Central memory CD8-positive, alpha-beta T cell (primary cell): ENCODE data around the gene YEATS2.
"Not testable (repeated sequence)": the region's sequence is repeated elsewhere in the genome, so short reads cannot be mapped to it uniquely, and the experiment has no call there.

Experiments used
- ATAC-seq: fragments of 150-1000 bp; cut with Tn5 transposase; replicated peaks from 2 replicates; pipeline ENCODE4 v1.10.0; 2022; ENCODE audit warnings: mild to moderate bottlenecking, moderate FRiP score, moderate number of reproducible peaks; ENCODE audit not compliant: poor library complexity, severe bottlenecking; ENCODE audit errors: extremely low read depth
- DNase-seq, 2 donors: peaks; one replicate each; pipeline ENCODE4 v3.0.0; 2021; ENCODE audit warnings: low spot score in 2 of 2
- H3K27ac Mint-ChIP-seq: one replicate; pipeline ENCODE4 v1.8.0; 2022; ENCODE audit warnings: low read depth, mild to moderate bottlenecking, moderate library complexity, mixed read lengths
- H3K27me3 Mint-ChIP-seq: one replicate; pipeline ENCODE4 v1.8.0; 2022; ENCODE audit warnings: mixed read lengths
- H3K36me3 Mint-ChIP-seq: one replicate; pipeline ENCODE4 v1.8.0; 2022; ENCODE audit warnings: mild to moderate bottlenecking, moderate library complexity, mixed read lengths; ENCODE audit not compliant: insufficient read depth
- H3K4me1 Mint-ChIP-seq: one replicate; pipeline ENCODE4 v1.8.0; 2022; ENCODE audit warnings: mixed read lengths
- H3K4me3 Mint-ChIP-seq: one replicate; pipeline ENCODE4 v1.8.0; 2022; ENCODE audit warnings: mild to moderate bottlenecking, moderate library complexity, mixed read lengths
- H3K9me3 Mint-ChIP-seq: one replicate; pipeline ENCODE4 v1.8.0; 2022; ENCODE audit warnings: mixed read lengths

Gene YEATS2

DNA sequence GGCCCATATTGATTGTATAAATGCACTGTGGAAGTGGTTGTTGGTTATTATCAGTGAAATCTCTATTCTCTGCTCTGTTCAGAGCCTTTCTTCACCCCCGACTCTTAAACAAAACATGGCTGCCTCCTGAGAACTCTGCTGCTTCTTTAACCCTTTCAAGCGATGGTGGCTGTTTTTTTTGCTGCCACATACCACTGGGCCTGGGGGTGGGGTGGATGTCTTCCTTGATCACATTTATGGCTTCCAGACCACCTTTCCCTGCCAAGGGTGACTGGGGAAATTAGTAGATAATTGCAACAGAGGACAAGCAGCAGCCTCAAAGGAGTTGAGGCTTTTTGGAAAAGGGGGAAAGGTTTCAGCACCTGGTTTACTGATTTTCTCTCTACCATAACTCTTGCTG lies 32.8 kb downstream of the YEATS2 start:
- peaks cover 50% of the 10 kb centered on the region for H3K36me3 Mint-ChIP-seq
- no peaks in the 10 kb centered on the region for H3K9me3 Mint-ChIP-seq
- no peak overlapping the region for H3K4me3 Mint-ChIP-seq
- H3K27ac Mint-ChIP-seq, result no peak overlapping the region
- ATAC-seq, result no peak
- H3K4me1 Mint-ChIP-seq, result no peaks in the 10 kb centered on the region
- no peaks in the 10 kb centered on the region for H3K27me3 Mint-ChIP-seq
- DNase-seq, result no peak

DNA sequence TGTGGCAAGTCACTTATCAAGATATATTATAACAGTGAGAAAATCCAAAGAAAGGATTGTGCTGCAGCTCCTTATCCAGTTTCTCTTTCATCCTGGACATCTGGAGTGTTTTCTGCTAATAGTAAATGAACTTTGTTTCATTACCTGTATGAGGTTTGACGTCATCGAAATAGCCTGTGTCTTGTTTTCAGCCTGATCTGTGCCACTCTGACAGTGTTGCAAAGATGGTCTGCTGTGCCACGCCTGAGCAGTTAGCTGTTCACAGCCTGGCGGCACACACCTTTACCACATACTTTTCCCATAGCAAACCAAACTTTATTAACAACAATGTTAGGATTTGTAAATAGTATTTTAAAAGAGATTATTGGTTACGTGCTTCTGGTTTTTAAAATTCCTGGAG lies 34.0 kb downstream of the YEATS2 start:
- no peaks in the 10 kb centered on the region for H3K27me3 Mint-ChIP-seq
- ATAC-seq (no peak), DNase-seq (no peak)
- no peaks in the 10 kb centered on the region for H3K4me1 Mint-ChIP-seq
- peaks cover 48% of the 10 kb centered on the region for H3K36me3 Mint-ChIP-seq
- H3K9me3 Mint-ChIP-seq, result no peaks in the 10 kb centered on the region
- no peak overlapping the region for H3K4me3 Mint-ChIP-seq
- H3K27ac Mint-ChIP-seq, result no peak overlapping the region

DNA sequence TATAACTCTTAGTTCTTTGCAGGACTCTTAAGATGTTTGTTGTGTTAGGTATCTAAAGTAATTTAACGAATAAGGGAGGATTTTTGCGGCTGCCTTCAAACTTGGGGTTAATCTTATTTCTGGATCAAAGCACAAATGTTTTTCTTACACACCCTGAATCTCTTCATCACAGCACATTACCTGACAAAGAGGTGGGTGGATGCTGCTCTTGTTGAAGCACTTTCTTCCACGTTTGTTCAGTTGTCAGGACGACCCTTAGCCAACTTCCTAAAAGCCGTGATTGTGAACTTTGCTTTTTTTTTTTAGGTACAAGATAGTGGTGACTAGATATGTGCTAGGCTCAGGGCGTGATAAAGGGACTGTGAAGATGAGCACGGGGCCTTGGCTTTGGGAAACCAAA lies 36.0 kb downstream of the YEATS2 start:
- H3K4me1 Mint-ChIP-seq, result no peaks in the 10 kb centered on the region
- DNase-seq (no peak), ATAC-seq (no peak)
- H3K27me3 Mint-ChIP-seq, result no peaks in the 10 kb centered on the region
- H3K4me3 Mint-ChIP-seq, result no peak overlapping the region
- no peak overlapping the region for H3K27ac Mint-ChIP-seq
- no peaks in the 10 kb centered on the region for H3K9me3 Mint-ChIP-seq
- H3K36me3 Mint-ChIP-seq, result peaks cover 44% of the 10 kb centered on the region

DNA sequence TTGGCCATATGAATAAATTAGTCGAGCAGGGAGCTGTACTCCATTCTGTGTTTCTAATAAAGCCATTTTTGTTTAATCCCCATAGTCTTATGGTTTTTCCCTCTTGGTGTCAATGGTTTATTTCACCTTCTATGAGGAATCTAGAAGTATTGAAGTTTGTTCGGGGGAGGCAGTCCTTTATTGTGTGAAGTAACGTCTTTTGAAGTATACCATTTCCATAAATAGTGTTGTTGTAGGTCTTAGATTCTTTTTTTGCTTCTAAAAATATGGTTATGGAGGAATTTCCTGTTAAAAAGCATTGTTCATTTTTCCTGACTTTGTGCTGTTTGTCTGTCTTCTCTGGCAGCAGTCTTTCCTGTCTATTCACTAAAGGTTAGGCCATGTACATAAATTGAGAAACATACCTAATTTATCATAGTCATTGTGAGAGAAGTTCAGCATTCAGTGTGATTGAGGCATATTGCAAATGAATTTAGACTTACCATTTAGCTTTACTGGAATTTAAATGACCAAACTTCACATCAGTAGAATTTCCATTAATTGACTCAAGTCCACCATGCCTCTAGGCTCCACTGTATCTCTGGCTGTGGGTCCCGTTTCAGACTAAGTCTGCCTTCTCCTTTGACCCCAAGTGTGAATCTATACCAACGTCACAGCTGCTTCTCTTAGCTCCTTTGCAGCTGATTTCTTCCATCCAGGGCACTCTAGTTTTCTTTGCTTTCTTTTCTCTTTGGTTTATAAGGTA lies 37.3 kb downstream of the YEATS2 start:
- no peak overlapping the region for H3K4me3 Mint-ChIP-seq
- peaks cover 35% of the 10 kb centered on the region for H3K36me3 Mint-ChIP-seq
- H3K27ac Mint-ChIP-seq, result no peak overlapping the region
- ATAC-seq, result no peak
- no peaks in the 10 kb centered on the region for H3K9me3 Mint-ChIP-seq
- H3K4me1 Mint-ChIP-seq, result no peaks in the 10 kb centered on the region
- DNase-seq, result no peak
- H3K27me3 Mint-ChIP-seq, result no peaks in the 10 kb centered on the region

DNA sequence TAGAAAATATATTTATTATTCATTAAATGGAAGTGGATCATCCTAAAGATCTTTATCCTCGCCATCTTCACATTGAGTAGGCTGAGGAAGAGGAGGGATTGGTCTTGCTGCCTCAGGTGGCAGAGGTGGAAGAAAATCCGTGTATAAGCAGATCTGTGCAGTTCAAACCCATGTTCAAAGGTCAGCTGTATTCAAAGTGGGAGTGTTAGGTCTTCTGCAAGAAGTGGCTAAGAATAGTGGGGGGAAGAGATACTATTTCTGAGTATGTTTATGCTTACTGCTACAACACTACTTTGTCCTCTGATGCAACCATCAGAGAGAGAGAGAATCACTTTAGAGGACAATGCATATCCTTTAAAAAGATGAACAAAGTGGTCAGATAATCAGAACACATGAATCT lies 39.5 kb downstream of the YEATS2 start:
- H3K9me3 Mint-ChIP-seq, result no peaks in the 10 kb centered on the region
- ATAC-seq (no peak), DNase-seq (no peak)
- H3K4me3 Mint-ChIP-seq, result no peak overlapping the region
- peaks cover 23% of the 10 kb centered on the region for H3K36me3 Mint-ChIP-seq
- H3K4me1 Mint-ChIP-seq, result no peaks in the 10 kb centered on the region
- H3K27me3 Mint-ChIP-seq, result no peaks in the 10 kb centered on the region
- no peak overlapping the region for H3K27ac Mint-ChIP-seq

DNA sequence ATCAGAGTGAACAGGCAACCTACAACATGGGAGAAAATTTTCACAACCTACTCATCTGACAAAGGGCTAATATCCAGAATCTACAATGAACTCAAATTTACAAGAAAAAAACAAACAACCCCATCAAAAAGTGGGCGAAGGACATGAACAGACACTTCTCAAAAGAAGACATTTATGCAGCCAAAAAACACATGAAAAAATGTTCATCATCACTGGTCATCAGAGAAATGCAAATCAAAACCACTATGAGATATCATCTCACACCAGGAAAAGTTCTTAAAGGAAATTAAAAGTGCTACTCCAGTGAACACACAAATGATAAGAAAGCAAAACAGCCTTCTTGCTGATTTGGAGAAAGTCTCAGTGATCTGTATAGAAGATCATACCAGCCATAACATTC lies 42.6 kb downstream of the YEATS2 start:
- not testable (repeated sequence) for H3K9me3 Mint-ChIP-seq

DNA sequence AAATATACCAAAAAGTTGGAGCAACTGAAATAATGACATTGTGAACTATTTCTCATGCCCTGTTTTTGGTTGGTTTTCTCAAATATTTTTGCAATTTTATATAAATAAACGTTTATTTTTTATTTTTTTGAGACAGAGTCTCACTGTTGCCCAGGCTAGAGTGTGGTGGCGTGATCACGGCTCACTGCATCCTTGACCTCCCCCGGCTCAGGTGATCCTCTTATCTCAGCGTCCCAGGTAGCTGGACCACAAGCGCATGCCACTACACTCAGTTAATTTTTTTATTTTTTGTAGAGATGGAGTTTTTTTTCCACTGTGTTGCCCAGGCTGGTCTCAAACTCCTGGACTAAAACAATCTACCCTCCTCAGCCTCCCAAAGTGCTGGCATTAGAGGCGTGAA lies 45.6 kb downstream of the YEATS2 start:
- DNase-seq, result no peak
- H3K27me3 Mint-ChIP-seq, result no peaks in the 10 kb centered on the region
- no peaks in the 10 kb centered on the region for H3K9me3 Mint-ChIP-seq
- no peaks in the 10 kb centered on the region for H3K4me1 Mint-ChIP-seq
- H3K4me3 Mint-ChIP-seq, result no peak overlapping the region
- peaks cover 7% of the 10 kb centered on the region for H3K36me3 Mint-ChIP-seq
- no peak overlapping the region for H3K27ac Mint-ChIP-seq
- no peak for ATAC-seq

More for the DNA sequence above, 42.6 kb downstream of the YEATS2 start:
- H3K4me3 Mint-ChIP-seq, H3K4me1 Mint-ChIP-seq, H3K27me3 Mint-ChIP-seq, H3K27ac Mint-ChIP-seq, ATAC-seq, DNase-seq: not testable (repeated sequence)
- H3K36me3 Mint-ChIP-seq, result peaks cover 14% of the 10 kb centered on the region

DNA sequence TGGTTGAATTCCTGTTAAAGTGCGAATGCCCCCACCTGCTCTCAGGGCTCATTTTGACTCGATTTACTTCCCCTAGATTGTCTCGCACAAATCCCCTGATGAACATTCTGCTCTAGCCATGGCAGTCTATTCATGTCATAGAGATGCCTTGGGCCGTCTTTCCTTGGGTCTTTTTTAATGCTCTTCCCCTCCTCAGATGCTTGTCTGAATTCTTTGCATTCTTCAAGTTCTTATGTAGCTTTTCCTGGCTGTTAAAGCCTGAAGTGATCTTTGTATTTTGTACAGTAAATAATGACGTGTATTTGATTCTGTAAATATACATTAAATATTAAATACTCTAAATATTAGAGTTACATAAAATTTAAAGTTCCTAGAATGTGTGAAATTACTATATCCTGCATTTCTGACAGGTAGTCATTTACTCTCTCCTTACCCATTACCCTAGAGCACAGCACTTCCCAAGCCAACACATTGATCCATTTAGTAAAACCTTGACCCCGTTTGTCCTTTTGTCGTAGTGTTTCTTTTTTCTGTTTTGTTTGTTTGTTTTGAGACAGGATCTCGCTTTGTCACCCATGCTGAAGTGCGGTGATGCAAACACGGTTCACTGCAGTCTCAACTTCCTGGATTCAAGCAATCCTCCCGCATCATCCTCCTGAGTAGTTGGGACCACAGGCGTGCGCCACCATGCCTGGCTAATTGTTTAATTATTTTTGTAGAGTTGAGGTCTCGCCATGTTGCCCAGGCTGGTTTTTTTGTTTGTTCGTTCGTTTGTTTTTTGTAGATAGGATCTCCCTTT lies 47.9 kb downstream of the YEATS2 start:
- Mint-ChIP-seq H3K4me1 (no peaks in the 10 kb centered on the region), H3K27ac (no peak overlapping the region), H3K9me3 (no peaks in the 10 kb centered on the region), H3K4me3 (no peak overlapping the region), H3K36me3 (peaks cover 15% of the 10 kb centered on the region), H3K27me3 (no peaks in the 10 kb centered on the region)
- ATAC-seq, result no peak
- DNase-seq, result no peak

DNA sequence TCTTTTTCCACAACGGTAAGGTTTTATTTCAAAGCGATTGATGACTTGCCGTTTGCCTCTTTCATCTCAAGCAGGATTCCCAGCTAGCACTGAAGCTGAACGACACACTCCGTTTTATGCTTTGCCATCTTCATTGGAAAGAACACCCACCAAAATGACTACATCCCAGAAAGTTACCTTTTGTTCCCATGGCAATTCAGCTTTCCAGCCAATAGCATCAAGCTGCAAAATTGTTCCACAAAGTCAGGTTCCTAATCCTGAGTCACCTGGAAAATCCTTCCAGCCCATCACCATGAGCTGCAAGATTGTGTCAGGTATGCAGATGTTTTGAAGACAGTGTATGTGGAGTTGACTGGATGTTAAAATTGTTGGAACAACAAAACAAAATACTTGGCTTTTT lies 56.5 kb downstream of the YEATS2 start:
- DNase-seq (no peak), ATAC-seq (no peak)
- Mint-ChIP-seq H3K9me3 (no peaks in the 10 kb centered on the region), H3K4me3 (no peak overlapping the region), H3K4me1 (no peaks in the 10 kb centered on the region), H3K27ac (no peak overlapping the region), H3K27me3 (no peaks in the 10 kb centered on the region), H3K36me3 (peaks cover 39% of the 10 kb centered on the region)

DNA sequence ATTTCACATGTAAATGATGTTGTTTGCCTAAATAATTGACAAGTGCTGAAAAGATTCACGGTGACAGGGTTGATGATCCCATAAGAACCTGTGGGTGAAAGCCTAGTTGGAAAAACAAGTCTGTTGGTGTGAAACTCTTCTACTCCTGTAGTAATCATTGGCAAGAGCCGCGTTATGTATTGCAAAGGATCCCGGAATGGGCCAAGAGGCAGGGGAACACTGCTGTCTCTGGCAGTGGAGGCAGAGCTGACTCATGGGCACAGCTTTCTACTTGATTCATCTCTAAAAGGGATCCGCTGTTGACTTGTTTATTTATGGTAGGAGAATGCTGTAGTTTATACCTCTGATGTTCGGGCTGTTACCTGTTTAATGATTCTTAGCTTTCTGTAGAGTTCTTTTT lies 64.7 kb downstream of the YEATS2 start:
- peaks cover 35% of the 10 kb centered on the region for H3K36me3 Mint-ChIP-seq
- peaks cover 12% of the 10 kb centered on the region for H3K4me1 Mint-ChIP-seq
- no peak overlapping the region for H3K27ac Mint-ChIP-seq
- H3K27me3 Mint-ChIP-seq, result no peaks in the 10 kb centered on the region
- ATAC-seq, result no peak
- no peak overlapping the region for H3K4me3 Mint-ChIP-seq
- DNase-seq, result no peak
- H3K9me3 Mint-ChIP-seq, result no peaks in the 10 kb centered on the region

DNA sequence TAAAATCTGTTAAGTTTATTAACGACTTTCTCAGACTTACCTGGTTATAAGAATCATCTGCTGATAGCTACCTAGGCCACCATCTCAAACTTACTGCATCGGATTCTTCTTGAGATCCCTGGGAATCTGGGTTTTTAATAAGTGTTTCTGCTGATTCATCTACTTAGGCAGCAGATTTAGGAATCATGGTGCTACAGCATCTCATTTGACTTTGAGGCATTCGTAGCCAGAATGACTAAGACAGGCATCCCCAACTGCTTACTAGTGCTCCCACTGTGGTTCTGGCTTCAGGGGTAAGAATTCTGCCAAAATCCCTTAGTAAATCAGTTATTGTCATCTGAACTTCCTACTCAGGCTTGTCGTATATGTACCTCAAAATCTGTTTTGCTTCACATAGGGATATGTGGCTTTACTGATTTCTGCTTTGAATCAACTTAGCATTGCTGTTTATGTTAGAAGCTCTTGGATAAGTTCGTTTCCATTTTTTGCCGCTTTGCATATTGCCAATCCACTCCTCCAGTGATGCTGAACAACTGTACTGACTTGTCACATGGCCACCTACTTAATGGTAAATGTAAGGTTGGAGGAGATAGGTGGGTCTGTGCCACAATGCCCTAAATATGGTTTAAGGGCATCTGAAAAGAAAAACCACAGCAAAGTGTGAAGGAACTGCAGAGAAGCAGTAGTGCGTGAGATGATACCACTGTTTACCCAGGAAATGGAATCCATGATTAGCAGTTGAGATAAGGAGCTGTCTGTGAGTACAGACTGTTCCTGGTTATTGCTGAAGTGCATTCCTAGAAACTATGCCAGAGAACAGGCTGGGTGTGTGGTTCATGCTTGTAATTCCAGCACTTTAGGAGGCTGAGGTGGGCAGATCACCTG lies 67.5 kb downstream of the YEATS2 start:
- peaks cover 21% of the 10 kb centered on the region for H3K36me3 Mint-ChIP-seq
- H3K27ac Mint-ChIP-seq, result peak overlapping the region; percentile 19
- peaks cover 12% of the 10 kb centered on the region for H3K4me1 Mint-ChIP-seq
- H3K9me3 Mint-ChIP-seq, result no peaks in the 10 kb centered on the region
- ATAC-seq (no peak), DNase-seq (no peak)
- no peaks in the 10 kb centered on the region for H3K27me3 Mint-ChIP-seq
- no peak overlapping the region for H3K4me3 Mint-ChIP-seq

DNA sequence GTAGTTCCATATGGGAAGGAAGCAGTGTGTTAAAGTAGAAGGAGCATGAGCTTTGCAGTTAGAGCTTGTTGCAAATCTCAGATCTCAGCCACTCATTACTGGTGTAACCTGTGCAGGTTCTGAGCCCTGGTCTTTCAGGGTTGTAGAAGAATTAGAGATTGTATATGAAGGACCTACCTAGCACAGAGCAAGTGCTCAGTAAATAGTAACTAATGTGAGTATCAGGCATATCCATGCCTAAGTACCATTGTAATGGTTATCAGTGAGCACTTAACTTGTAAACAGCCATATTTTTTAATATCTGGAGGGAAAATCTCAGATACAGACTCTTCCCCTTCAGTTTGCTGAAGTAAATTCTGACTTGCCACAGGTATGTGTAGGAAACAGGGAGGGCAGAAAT lies 68.5 kb downstream of the YEATS2 start:
- Mint-ChIP-seq H3K4me1 (peaks cover 12% of the 10 kb centered on the region), H3K27me3 (no peaks in the 10 kb centered on the region), H3K4me3 (no peak overlapping the region), H3K27ac (no peak overlapping the region), H3K36me3 (peaks cover 17% of the 10 kb centered on the region), H3K9me3 (no peaks in the 10 kb centered on the region)
- DNase-seq, result no peak
- no peak for ATAC-seq
